ENCODE results near the gene KRTAP5-9. TPM values are rescaled to one million over a fixed set of nuclear protein-coding genes. Genes with fewer than 3 reads are reported as not detected.

Gene KRTAP5-9
- total RNA-seq: 1 to 10 TPM in 2 of 4 donors, not detected in 2; 1.3 to 2.0 TPM

GRCh38 chr11:71548120-71548519 lies at the start of gene KRTAP5-9:
Gene KRTAP5-9 (plus strand): TSS chr11:71548420. CDS start chr11:71548658, 238 bp downstream.
- H3K27ac ChIP-seq: no peak within 1 kb of the TSS
- no peaks in the 10 kb centered on the region for H3K36me3 ChIP-seq
- DNase-seq: peak in 1 of 3 donors; percentile 7
- H3K9me3 ChIP-seq: no peaks in the 10 kb centered on the region
- no peak for TF ChIP-seq POLR2A (IDR thresholded peaks at IDR 0.05)
- no peak for TF ChIP-seq CTCF (IDR thresholded peaks at IDR 0.05)
- no peaks in the 10 kb centered on the region for H3K4me1 ChIP-seq
- H3K4me3 ChIP-seq: no peak within 1 kb of the TSS
- no peaks in the 10 kb centered on the region for H3K27me3 ChIP-seq

GRCh38 chr11:71499125-71499524 lies 49.1 kb upstream of the KRTAP5-9 start:
- DNase-seq: no peak
- Histone ChIP-seq H3K4me1 (no peaks in the 10 kb centered on the region), H3K9me3 (no peaks in the 10 kb centered on the region), H3K36me3 (peaks cover 0 to 90% (median 0%) of the 10 kb centered on the region in 3 donors), H3K27me3 (no peaks in the 10 kb centered on the region), H3K4me3 (no peak overlapping the region), H3K27ac (no peak overlapping the region)
- TF ChIP-seq POLR2A (IDR thresholded peaks at IDR 0.05): no peak
- TF ChIP-seq CTCF (IDR thresholded peaks at IDR 0.05): no peak

- DNase-seq: no peak
- no peaks in the 10 kb centered on the region for H3K27me3 ChIP-seq
- TF ChIP-seq POLR2A (IDR thresholded peaks at IDR 0.05) (no peak), CTCF (IDR thresholded peaks at IDR 0.05) (no peak)
- H3K36me3 ChIP-seq: peaks cover 0 to 90% (median 0%) of the 10 kb centered on the region in 3 donors
- no peak overlapping the region for H3K4me3 ChIP-seq
- no peaks in the 10 kb centered on the region for H3K4me1 ChIP-seq
- no peak overlapping the region for H3K27ac ChIP-seq
- H3K9me3 ChIP-seq: no peaks in the 10 kb centered on the region
Observed at GRCh38 chr11:71499546-71499945, 48.7 kb upstream of the KRTAP5-9 start.

DNA sequence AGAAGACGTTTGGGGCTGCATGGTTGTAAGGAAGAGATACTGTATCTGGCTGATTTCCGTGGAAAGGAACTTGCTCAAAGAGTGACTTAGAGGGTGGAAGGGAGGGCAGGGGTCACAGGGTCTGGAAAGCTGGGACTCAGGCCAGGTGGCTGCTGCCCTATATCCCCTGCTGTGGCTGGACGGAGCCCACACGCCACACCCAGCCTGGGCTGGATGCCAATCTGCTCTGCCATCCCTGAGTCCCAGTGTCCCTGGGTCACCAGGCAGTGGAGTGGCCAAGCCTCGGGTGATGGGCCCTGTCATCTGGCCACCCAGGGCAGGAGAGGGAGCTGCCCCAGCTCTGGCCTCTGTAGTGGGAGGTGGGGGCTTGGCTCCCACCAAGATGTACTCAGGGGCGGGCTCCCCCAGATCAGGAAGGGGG lies 47.6 kb upstream of the KRTAP5-9 start:
- no peaks in the 10 kb centered on the region for H3K9me3 ChIP-seq
- no peak overlapping the region for H3K4me3 ChIP-seq
- TF ChIP-seq CTCF (IDR thresholded peaks at IDR 0.05) (no peak), POLR2A (IDR thresholded peaks at IDR 0.05) (no peak)
- no peak overlapping the region for H3K27ac ChIP-seq
- DNase-seq: no peak
- no peaks in the 10 kb centered on the region for H3K27me3 ChIP-seq
- peaks cover 0 to 90% (median 0%) of the 10 kb centered on the region in 3 donors for H3K36me3 ChIP-seq
- no peaks in the 10 kb centered on the region for H3K4me1 ChIP-seq

GRCh38 chr11:71501071-71501985 lies 46.9 kb upstream of the KRTAP5-9 start:
- no peak for DNase-seq
- no peaks in the 10 kb centered on the region for H3K9me3 ChIP-seq
- TF ChIP-seq CTCF (IDR thresholded peaks at IDR 0.05) (no peak), POLR2A (IDR thresholded peaks at IDR 0.05) (no peak)
- H3K27me3 ChIP-seq: no peaks in the 10 kb centered on the region
- H3K36me3 ChIP-seq: peaks cover 0 to 89% (median 0%) of the 10 kb centered on the region in 3 donors
- H3K4me1 ChIP-seq: no peaks in the 10 kb centered on the region
- H3K4me3 ChIP-seq: no peak overlapping the region
- no peak overlapping the region for H3K27ac ChIP-seq
